Right atrium auricular region (tissue), 2 donors: Measurements from ENCODE around the gene DCAF10. TPM values are rescaled to one million over a fixed set of nuclear protein-coding genes. Genes with fewer than 3 reads are reported as not detected.

Source experiments
- DNase-seq: peaks from one replicate; pipeline ENCODE4 v3.0.0-alpha.2; 2019; ENCODE audit warnings: low spot score
- H3K27ac ChIP-seq, 2 donors: fragments of 200-600 bp; sonication (generic); 1 replicate in 1 of 2; 2 replicates in 1 of 2; pipeline ENCODE4 v1.5.1; 2016 to 2019
- H3K27me3 ChIP-seq, 2 donors: fragments of 200-600 bp; sonication (generic); one replicate each; pipeline versions ENCODE4 v1.5.1 to v1.6.0; 2017 to 2019
- H3K36me3 ChIP-seq: fragments of 200-600 bp; sonication (generic); one replicate; pipeline ENCODE4 v1.5.1; 2016
- H3K4me1 ChIP-seq, 2 donors: fragments of 200-600 bp; sonication (generic); one replicate each; pipeline versions ENCODE4 v1.5.1 to v1.6.0; 2017 to 2019
- H3K4me3 ChIP-seq, 2 donors: fragments of 200-600 bp; sonication (generic); 1 replicate in 1 of 2; 2 replicates in 1 of 2; pipeline ENCODE4 v1.5.1; 2017 to 2019; ENCODE audit warnings: mild to moderate bottlenecking in 1 of 2, moderate library complexity in 1 of 2
- H3K9me3 ChIP-seq, 2 donors: fragments of 200-600 bp; sonication (generic); one replicate each; pipeline ENCODE4 v1.5.1; 2019
- CTCF ChIP-seq, 2 donors: fragments of 200-600 bp; sonication (generic); IDR thresholded peaks; one replicate each; pipeline ENCODE4 v1.5.1; 2019; ENCODE audit warnings: antibody characterized with exemption in 2 of 2
- total RNA-seq, 2 donors: library from RNA; depleted of rRNA; stranded (reverse); fragments of >200 nt; gene quantifications; one replicate each; pipeline ENCODE4 v1.1.0, GENCODE V29; 2016

Gene DCAF10
- total RNA-seq, 2 donors from 2014 or later = 14.1 to 18.2 TPM

GRCh38 chr9:37902131-37902530 is 101.5 kb downstream of the DCAF10 start:
- Histone ChIP-seq H3K36me3 (peaks cover 24% of the 10 kb centered on the region), H3K4me1 (peaks cover 0 to 21% of the 10 kb centered on the region in 2 donors), H3K27ac (no peak overlapping the region), H3K4me3 (no peak overlapping the region), H3K27me3 (no peaks in the 10 kb centered on the region), H3K9me3 (no peaks in the 10 kb centered on the region)
- no peak for TF ChIP-seq CTCF (IDR thresholded peaks at IDR 0.05)
- no peak for DNase-seq

GRCh38 chr9:37902796-37903646 is 102.4 kb downstream of the DCAF10 start:
- H3K4me1 ChIP-seq = peaks cover 0 to 21% of the 10 kb centered on the region in 2 donors
- TF ChIP-seq CTCF (IDR thresholded peaks at IDR 0.05) = no peak
- H3K27me3 ChIP-seq = no peaks in the 10 kb centered on the region
- H3K27ac ChIP-seq = peak overlapping the region; percentile 88 to 93
- peak overlapping the region; percentile 81 to 95 for H3K4me3 ChIP-seq
- peak; percentile 49 for DNase-seq
- no peaks in the 10 kb centered on the region for H3K9me3 ChIP-seq
- peaks cover 18% of the 10 kb centered on the region for H3K36me3 ChIP-seq

- Histone ChIP-seq H3K27ac (peak within 1 kb of the TSS; percentile 88 to 93), H3K36me3 (peaks cover 9% of the 10 kb centered on the region), H3K27me3 (no peaks in the 10 kb centered on the region), H3K9me3 (no peaks in the 10 kb centered on the region), H3K4me3 (peak within 1 kb of the TSS; percentile 81 to 95), H3K4me1 (peaks cover 0 to 21% of the 10 kb centered on the region in 2 donors)
- peak; percentile 92 for DNase-seq
- TF ChIP-seq CTCF (IDR thresholded peaks at IDR 0.05) = peak; percentile 89 to 97
Observed at GRCh38 chr9:37903647-37904444, 103.2 kb downstream of the DCAF10 start, which contains the start of gene SLC25A51. SLC25A51 (minus strand) TSS chr9:37904127; CDS start chr9:37888550, 15,577 bp downstream.

GRCh38 chr9:37904445-37905130 is 104.0 kb downstream of the DCAF10 start:
- H3K9me3 ChIP-seq = no peaks in the 10 kb centered on the region
- peak; percentile 12 to 17 for TF ChIP-seq CTCF (IDR thresholded peaks at IDR 0.05)
- peak overlapping the region; percentile 81 to 95 for H3K4me3 ChIP-seq
- H3K27ac ChIP-seq = peak overlapping the region; percentile 88 to 93
- H3K4me1 ChIP-seq = peaks cover 0 to 21% of the 10 kb centered on the region in 2 donors
- H3K27me3 ChIP-seq = no peaks in the 10 kb centered on the region
- H3K36me3 ChIP-seq = peaks cover 2% of the 10 kb centered on the region
- no peak for DNase-seq

- peaks cover 0 to 21% of the 10 kb centered on the region in 2 donors for H3K4me1 ChIP-seq
- peak overlapping the region; percentile 81 to 95 for H3K4me3 ChIP-seq
- TF ChIP-seq CTCF (IDR thresholded peaks at IDR 0.05) = no peak
- peak overlapping the region in 1 of 2 donors; percentile 93 for H3K27ac ChIP-seq
- H3K36me3 ChIP-seq = no peaks in the 10 kb centered on the region
- H3K27me3 ChIP-seq = no peaks in the 10 kb centered on the region
- no peaks in the 10 kb centered on the region for H3K9me3 ChIP-seq
- DNase-seq = peak; percentile 57
Observed at GRCh38 chr9:37905131-37905505, 104.5 kb downstream of the DCAF10 start.
